Measurements from ENCODE around the gene GRIN2A. TPM values are rescaled to one million over a fixed set of nuclear protein-coding genes. Genes with fewer than 3 reads are reported as not detected.

GRIN2A gene
- total RNA-seq, 1 donor from 2014 or later = not detected

DNA sequence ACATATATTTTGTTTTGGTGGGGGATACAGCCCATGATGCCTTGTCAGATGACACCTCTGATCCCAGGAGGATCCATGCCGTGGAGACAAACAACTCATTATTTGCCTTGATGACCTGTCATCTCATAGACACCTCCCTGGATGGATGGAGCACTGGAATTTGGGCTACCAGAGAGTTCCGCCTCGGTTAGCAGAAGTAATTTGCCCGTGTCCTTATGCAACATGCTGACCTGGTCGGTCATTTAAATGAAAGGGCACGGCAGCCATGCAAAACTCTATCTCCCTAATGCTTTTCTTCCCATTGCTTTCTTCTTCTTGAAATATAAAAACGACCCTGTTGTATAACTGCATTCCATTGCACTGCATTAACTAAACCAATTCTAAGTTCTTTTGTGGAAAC is 145.3 kb downstream of the GRIN2A start:
- DNase-seq (ENCODE audit: low read depth) = no peak

DNA sequence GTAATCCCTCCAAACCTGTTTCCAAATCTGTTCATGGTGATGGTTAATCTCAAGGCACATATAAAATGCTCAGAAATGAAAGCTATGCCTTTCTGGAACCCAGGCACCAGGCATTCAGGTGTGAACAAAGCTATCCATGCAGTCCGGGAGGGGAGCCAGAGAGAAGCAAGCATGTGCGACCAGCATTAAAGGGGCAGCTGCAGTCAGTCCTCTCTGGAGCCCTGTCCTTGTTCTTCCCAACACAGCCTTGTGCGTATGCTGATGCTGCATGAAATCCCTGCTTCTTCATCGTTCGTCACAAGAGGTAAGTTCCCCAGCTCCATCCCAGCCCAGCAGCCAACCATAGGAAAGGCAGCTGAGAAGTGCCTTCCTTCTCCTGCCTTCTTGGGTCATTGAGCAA is 148.7 kb downstream of the GRIN2A start:
- DNase-seq (ENCODE audit: low read depth) = no peak

DNA sequence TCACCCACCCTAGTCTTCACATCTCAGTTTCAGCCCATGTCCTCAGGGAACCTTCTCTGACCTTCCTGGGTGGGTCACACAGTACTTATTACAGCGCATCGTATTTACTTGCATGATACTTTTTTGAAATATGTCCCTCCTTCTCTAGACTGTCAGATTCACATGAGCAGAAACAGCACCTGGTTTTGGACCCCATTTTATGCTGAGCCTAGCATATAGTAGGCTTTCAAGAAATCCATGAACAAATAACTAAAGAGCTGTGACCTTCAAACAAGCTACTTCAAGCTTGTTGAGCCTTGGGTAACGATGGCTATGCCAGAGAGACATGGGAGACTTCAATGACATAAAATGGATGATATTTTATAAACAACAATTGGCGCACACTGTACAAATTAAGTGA is 150.3 kb downstream of the GRIN2A start:
- no peak for DNase-seq (ENCODE audit: low read depth)

DNA sequence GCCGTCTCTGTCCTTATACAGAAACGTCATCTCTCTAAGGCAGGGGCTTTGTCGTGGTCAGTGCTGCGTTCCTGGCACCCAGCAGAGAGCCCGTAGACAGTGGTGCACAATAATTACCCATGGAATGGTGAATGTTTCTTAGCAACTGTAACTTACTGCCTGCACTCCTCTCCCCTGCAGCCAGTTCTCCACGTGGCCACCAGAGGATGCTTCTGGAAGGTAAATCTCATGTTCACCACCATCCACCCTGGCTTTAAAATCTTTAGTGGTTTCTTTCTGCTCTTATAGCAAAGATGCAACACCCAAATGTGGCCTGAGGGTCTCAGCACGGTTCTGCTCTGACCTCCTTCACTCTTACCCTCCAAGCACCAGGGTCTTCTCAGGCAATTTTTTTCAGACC is 150.8 kb downstream of the GRIN2A start:
- DNase-seq (ENCODE audit: low read depth) = no peak

DNA sequence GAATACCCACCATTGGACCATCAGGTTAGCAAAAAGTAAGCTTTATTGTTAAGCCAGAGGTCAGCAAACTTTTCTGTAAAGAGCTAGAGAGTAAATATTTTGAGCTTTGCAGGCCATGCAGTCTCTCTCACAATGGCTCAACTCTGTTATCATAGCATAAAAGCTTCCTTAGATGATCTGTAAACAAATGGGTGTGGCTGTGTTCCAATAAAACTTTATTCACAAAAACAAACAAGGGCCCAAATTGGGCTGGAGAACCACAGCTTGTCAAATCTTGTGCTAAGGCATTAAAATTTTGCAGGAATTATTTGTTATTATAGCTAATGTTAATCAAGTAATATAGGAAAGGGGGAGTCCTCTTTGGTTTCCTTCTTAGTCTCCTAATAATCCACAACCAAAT is 153.6 kb downstream of the GRIN2A start:
- DNase-seq (ENCODE audit: low read depth) = no peak

DNA sequence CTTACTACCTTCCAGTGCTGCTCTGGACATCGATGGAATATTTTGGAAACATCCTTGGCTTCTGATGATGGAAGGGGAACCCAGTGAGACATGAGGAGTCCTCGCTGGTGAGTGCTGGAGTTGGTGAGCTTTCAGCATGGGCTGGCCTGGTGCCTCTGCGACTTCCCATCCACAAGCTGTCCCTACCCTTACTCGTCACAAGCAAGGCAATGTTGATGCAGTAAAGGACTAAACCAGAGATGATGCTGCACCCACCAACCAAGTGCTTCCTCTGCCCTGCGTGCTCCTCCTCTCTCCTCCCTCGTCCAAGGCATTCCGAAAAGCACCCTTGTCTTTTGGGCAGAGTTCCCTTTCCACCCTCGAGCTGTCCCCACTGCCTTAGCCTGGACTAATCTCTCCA is 154.7 kb downstream of the GRIN2A start:
- DNase-seq (ENCODE audit: low read depth) = no peak

DNA sequence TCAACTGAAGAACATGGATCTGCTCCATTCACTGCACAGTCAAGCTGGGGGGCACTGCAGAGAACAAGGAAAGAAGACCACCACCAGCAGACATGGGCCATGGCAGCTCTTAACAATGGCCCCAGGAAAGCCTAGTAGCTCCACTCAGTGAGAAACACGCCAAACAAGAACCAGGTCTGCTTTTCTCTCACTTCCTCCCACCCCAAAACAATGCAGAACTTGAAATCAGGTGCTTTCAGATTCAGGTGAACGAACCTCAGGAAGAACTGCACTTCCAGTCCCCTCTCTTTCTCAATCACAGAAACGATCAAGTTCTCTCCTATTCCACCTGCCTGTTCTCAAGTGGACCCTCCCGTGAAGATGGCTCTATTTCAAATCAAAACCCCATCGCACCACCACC is 155.6 kb downstream of the GRIN2A start:
- DNase-seq (ENCODE audit: low read depth) = no peak

DNA sequence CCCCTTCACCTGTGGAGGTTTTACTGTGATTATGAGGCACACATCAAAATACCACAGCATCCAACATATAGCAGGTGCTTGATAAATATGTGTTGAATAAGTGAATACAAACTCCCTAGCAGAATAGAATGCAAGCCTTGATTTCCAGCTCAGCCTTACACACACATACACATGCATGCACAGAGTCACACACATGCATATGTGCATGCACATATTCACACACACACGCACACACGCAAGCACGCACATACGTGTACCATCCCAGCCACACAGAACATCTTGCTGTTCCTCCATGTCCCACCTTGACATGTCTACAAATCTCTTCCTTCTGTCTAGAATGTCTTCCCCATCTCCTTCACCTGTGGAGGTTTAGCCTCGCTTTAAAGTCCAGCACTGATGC is 160.1 kb downstream of the GRIN2A start:
- no peak for DNase-seq (ENCODE audit: low read depth)

DNA sequence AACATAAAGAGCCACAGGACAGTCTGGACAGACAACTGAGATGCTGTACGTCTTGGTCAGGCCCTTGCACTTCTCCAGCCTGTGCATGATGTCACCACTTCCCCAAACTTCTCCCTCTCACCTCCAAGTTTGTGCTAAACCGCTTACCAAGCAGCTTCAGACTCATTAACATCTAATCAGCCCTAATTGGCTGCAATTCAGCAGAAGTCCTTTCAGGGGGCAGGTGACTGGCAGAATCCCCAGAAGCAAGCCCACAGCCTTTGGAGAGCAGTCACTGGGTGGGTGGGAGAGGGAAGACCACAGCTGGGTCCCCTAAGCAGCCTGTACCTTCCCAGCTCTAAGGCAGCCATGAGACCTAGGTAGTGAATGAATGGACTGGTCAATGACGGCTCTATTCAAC is 161.4 kb downstream of the GRIN2A start:
- DNase-seq (ENCODE audit: low read depth) = no peak

DNA sequence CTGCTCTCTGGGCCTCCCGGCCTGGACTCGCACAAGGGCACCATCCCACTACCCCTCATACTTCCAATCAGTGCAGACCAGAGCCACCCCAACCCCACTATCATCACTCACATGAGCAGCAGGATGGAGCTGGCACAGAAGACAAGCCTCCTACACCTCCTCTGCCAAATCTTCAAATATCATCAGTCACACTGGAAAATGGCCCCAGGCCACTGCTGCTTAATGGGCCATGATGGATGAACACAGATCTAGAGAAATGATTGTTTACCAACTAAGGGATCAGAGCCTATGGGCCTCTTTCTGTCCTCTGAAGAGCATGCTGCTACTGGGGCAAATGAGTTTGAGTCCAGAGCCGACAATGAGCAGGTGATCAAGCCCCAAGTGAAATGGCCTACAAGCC is 165.5 kb downstream of the GRIN2A start:
- no peak for DNase-seq (ENCODE audit: low read depth)

DNA sequence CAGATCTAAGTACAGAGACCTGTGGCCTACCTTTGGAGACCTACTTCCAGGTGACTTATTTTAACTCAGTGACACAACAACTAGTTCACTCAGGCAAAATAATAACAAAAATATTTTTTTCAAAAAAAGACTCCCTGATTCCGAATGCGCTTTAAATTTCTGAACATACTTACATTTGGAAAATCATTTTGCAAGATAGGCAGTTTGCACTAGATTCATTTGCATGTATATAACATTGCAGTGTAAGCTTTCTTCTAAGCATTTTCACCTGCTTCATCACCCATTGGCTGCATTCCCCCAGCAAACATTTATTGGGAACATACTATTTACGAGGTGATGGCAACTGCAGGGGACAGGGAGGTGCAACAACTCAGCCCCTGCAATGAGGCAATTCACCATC is 166.8 kb downstream of the GRIN2A start:
- DNase-seq (ENCODE audit: low read depth) = no peak

DNA sequence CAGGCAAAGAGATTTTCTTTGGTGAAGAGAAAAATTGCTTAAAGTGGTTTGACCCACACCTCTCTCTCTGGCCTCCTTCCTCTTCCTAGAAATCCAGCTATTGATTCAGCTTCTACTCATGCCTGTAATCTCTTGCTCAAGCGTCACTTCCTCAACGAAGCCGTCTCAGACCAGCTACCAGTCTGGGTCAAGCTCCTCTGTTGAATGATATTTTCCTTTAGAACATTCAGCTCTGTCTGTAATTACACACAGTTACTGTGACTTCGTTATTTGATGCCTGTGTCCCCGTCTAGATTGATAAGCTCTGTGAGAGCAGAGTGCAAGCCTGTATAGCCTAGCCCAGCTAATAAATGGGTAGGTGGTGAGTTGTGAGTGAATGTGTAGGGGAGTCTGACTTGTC is 168.5 kb downstream of the GRIN2A start:
- no peak for DNase-seq (ENCODE audit: low read depth)

DNA sequence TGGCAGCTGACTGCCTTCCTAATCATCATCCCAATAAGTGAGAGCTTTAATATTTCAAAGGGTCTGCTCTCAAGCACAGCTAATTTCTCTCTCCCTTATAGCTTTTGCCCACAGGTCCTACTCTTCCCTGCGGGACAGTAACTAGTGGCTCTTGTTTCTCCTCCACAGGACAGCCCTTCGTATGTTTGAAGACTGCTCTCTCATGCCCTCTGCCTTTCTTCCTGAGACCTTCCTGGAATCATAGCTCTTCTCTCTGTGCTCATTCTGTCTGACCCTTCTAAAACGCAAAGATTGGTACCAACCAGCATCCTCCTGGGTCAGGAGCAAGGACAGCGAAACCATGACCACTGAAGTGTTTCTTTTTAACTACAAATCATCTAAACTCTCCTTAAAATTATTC is 168.9 kb downstream of the GRIN2A start:
- DNase-seq (ENCODE audit: low read depth) = no peak

DNA sequence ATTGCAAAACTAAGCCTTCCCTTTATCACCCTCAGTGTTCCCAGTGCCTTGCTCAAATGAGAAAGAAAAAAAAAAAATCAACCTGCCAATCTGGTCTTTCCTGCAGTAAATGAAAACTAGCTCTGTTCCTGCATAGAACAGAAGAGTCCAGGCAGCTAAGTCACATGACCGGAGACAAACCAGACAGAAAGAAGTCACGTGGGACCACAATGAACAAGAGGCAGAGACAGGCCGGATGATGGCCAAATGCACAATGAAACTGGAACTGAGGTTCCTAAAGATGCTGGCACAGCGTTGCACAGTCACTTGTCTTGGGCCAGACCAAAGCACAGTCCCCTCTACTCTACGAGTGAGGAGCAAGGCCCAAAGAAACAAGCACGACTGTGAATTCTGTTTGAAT is 172.5 kb downstream of the GRIN2A start:
- DNase-seq (ENCODE audit: low read depth) = no peak

DNA sequence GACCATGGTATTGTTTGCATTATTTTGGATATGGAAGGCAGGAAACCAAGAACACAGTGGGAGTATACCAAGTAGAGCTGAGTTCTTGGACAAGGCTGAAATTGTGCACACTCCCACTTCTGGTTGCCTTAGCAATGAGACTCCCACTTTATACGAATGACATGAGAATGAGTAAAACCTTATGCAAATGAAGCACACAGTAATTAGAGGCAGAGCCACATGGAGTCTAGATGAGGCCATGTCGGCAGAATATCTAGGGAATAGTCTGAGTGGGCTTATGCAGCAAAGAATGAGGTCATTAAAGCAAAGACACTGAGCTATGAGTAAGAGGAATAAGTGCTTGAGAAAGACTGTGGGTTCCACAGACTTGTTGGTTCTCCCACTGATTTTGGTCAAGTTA is 178.7 kb downstream of the GRIN2A start:
- no peak for DNase-seq (ENCODE audit: low read depth)

DNA sequence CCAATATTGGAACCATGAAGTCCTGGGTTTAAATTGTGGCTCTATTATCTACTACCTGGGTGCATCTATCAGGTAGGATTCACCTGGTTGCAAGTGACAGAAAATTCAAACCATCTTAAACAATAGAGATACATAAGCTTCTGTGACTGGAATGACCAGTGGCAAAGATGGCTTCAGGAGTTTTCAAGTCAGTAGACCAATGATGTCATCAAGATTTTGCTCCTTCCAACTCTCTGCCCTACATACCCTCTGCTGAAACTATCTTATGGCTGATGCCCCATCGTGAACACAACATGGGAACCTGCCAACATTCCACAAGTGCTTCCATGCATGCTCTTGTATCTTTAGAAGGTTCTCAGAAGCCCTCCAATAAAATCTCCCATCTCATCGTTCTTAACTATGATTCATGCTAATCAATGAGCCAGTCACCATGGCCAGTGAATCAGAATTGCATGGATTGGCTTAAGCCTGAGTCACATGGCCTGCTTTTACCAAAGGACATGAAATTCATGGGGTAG is 180.9 kb downstream of the GRIN2A start:
- DNase-seq (ENCODE audit: low read depth) = no peak

DNA sequence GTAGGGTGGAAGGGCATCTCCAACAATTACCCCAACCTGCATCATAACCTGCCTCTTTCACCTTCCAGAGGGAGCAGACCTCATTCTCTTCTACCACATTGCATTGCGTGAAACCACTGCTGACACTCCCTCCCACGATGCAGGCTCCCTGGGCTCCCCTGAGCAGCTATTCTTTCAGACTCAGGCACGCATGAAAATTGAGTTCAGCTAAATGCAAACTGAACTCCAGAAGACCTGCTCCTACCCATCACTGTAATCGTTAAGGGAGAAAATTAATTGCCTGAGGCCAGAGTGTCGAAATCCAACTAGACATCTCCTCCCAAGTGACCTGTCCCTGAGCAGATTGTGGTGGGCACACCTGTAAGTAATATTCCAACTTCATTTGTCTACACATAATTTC is 186.0 kb downstream of the GRIN2A start:
- DNase-seq (ENCODE audit: low read depth) = no peak

DNA sequence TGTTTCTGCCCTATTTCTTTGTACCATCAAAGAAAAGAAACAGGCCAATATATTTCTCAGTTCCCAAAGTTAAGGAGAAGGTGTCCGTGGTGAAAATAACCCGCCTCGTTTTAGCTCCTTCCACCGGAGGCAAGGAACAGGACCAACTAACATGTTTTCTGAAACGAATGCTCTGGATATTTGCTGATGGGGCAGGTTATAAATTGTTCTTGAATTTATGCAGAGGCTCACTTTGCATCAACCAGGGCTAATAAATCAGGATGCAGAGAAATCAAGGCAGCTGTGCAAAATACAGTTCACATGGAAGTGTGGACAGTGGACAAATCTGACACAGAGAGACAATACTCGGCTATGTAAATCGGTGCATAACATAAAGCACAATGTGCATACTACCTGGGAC is 189.8 kb downstream of the GRIN2A start:
- DNase-seq (ENCODE audit: low read depth) = no peak

DNA sequence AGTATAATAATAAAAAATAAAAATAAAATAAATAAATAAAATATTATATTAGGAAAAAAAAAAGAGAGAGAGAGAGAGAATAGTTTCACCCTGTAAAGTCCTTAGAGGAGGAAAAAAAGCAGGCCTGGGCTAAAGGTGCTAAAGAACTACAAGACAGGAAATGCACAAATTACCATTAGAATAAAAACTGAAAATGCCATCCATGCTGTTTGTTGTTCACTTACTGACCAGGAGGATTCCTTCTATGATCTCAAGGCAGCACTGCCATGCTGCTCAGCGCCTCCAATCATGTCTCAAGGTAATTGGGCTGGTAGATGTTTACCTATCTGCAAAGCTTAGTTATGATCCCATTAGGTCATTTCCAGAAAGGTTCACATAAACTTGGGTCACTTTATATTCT is 201.2 kb downstream of the GRIN2A start:
- no peak for DNase-seq (ENCODE audit: low read depth)

DNA sequence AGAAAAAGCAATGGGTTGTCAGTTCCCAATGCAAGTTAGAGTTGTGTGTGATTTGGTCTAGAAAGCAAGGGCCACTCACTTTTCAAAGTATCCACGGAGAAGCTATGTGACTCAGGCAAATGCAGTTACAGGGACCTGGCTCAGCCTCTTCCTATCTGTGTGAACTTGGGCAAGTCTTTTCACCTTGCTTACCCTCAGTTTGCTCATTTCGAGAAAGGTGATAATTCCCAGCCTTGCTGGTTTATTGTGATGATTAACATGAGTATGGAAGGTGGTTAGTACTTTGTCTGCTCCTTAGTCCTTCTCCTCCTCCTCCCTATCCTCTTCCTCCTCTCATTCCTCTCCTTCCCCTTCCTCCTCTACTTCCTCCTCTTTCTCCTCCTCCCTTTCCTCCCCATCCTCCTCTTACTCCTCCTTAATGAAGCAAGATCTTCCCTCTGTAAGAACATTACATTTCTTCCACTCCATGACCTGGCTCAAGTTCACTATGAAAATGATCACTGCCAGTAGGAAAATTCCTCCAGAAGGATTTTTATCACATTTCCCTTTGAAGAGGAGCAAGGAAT is 204.0 kb downstream of the GRIN2A start:
- DNase-seq (ENCODE audit: low read depth) = no peak

DNA sequence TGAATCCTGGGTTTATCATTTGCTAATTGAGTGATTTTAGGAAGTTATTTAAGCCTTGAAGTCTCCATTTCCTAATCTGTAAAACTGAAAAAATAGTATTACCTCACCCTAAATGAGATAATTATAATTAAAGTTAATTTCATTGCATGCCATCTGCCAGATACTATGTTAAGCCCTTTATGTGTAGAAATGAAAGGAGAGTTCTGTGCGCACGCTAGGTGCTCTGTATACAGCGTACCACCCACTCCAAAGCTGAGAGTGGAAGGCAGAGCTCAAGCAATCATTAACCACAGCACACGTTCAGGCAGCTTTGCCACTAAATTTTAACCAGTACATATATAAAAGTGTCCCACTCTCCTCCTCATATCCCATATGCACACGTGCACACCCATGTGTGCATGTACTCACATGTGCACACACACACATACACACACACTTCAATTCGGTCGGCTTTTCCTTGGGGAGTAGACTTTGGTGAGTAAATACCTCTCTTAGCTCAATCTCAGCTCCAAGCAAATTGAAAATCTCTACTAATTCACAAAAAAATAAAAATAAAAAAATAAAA is 204.8 kb downstream of the GRIN2A start:
- no peak for DNase-seq (ENCODE audit: low read depth)

DNA sequence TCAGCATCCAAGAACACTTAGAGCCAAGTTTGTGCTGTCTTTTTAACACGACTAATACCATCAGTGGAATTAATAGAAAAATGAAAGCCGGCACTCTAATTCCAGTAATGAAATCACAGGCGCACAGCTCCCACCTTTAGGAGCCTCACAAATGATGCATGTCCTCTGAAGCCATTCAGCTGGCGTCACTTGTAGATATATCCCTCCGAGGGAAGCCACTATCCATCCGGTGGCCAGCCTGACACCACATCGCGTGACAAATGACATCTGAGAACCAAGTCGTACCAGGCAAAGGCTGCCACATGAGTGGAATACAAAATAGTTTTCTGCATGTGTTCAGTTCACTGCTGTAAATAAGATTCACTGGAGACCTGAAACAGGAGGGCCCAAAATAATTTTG is 205.6 kb downstream of the GRIN2A start:
- DNase-seq (ENCODE audit: low read depth) = no peak

DNA sequence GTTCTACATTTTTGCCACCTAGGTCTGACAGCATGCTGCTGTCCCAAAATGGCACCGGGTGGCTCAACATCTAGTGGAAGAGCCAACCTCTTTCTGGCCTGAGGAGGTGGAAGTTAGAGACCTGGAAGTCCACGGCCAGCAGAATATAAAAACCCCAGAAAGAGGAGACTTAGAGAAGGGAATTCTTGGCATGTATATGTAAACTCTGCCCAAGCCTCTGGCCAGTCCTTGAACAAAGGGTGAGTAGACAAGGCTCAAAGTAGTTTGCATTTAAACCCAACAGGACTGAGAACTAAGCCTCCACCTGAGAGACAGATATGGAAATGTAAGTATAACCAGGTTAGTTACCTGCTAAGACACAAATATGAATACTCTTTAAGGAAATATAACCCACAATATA is 210.3 kb downstream of the GRIN2A start:
- no peak for DNase-seq (ENCODE audit: low read depth)

DNA sequence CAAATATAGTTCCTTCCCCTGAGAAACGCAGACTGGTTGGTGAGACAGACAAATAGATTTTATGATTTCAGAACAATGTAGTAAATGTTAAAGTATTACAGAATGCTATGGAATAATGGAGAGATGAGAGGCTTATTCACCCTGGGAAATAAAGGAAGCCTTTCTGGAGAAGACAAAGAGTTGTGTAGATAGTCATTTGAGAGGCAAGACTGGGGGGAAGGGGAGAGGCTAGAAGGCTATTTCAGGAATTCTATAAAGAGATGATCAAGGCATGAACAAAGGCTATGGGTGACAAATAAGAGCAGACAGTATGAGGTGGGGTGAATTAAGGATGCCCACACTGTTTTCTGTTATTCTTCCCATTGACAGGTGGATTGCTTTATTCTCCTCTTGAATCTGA is 211.4 kb downstream of the GRIN2A start:
- DNase-seq (ENCODE audit: low read depth) = no peak

Measured in myocyte (in vitro differentiated cells).